OCI-LY7 (cell line): ENCODE data around the gene PDE6H. TPM values are rescaled to one million over a fixed set of nuclear protein-coding genes. Genes with fewer than 3 reads are reported as not detected.

Experiments used
- BruUV-seq: library from RNA; stranded (reverse); fragments of 400-500 nt; replicated peaks from 2 replicates; lab custom pipeline; 2021; lab: Mats Ljungman, UMichigan
- CTCF ChIA-PET: fragments of 300-600 bp; sonication (Branson Sonifier 250); formaldehyde crosslinking; loops from one replicate; lab custom pipeline; 2022; ENCODE audit warnings: antibody characterized with exemption; ENCODE audit not compliant: unreplicated experiment; lab: Charles Lee
- POLR2A ChIA-PET: fragments of 300-600 bp; sonication (Branson Sonifier 250); formaldehyde crosslinking; loops from one replicate; lab custom pipeline; 2022; ENCODE audit warnings: antibody characterized with exemption; lab: Charles Lee
- DNase-seq: peaks from one replicate; pipeline ENCODE4 v3.0.0-alpha.2; 2015; ENCODE audit warnings: low spot score
- H2AFZ ChIP-seq: fragments of 200-600 bp; sonication (generic), shearing (Covaris generic); 2 replicates; pipeline ENCODE4 v1.6.1; 2014; ENCODE audit warnings: mild to moderate bottlenecking, antibody characterized with exemption, low read length, moderate library complexity
- H3K27ac ChIP-seq: fragments of 200-600 bp; sonication (generic); 2 replicates; pipeline ENCODE4 v1.5.1; 2014; ENCODE audit warnings: mixed run types, low read depth, mild to moderate bottlenecking, moderate library complexity, low read length, inconsistent platforms; ENCODE audit not compliant: poor library complexity, severe bottlenecking
- H3K36me3 ChIP-seq: fragments of 200-600 bp; sonication (generic); 2 replicates; pipeline ENCODE4 v1.6.1; 2014; ENCODE audit warnings: mild to moderate bottlenecking, antibody characterized with exemption, low read length, moderate library complexity, mixed read lengths; ENCODE audit not compliant: insufficient read depth
- H3K4me1 ChIP-seq: fragments of 200-600 bp; sonication (generic); 2 replicates; pipeline ENCODE4 v1.5.1; 2014; ENCODE audit warnings: mild to moderate bottlenecking, low read length; ENCODE audit not compliant: insufficient read depth, poor library complexity, severe bottlenecking
- H3K4me2 ChIP-seq: fragments of 200-600 bp; sonication (generic); 2 replicates; pipeline ENCODE4 v1.6.1; 2014; ENCODE audit warnings: mild to moderate bottlenecking, low read length
- H3K4me3 ChIP-seq: fragments of 200-600 bp; sonication (generic); 2 replicates; pipeline ENCODE4 v1.5.1; 2014; ENCODE audit warnings: mild to moderate bottlenecking, low read depth, low read length; ENCODE audit not compliant: poor library complexity, severe bottlenecking
- H3K79me2 ChIP-seq: fragments of 200-600 bp; sonication (generic); 2 replicates; pipeline ENCODE4 v1.6.1; 2016; ENCODE audit warnings: low read depth, mild to moderate bottlenecking, low read length, moderate library complexity, mixed read lengths; ENCODE audit not compliant: insufficient read depth
- H3K9me2 ChIP-seq: fragments of 200-600 bp; sonication (generic); 2 replicates; pipeline ENCODE4 v1.6.1; 2016; ENCODE audit warnings: mild to moderate bottlenecking, low read length, mixed read lengths; ENCODE audit not compliant: insufficient read depth
- H3K9me3 ChIP-seq: fragments of 200-600 bp; sonication (generic); 2 replicates; pipeline ENCODE4 v1.6.1; 2014; ENCODE audit warnings: mild to moderate bottlenecking, mixed run types, low read length, mixed read lengths
- H4K20me1 ChIP-seq: fragments of 200-600 bp; sonication (generic); 2 replicates; pipeline ENCODE4 v1.6.1; 2014; ENCODE audit warnings: mild to moderate bottlenecking, antibody characterized with exemption, low read length, moderate library complexity, mixed read lengths; ENCODE audit not compliant: insufficient read depth
- CTCF ChIP-seq: fragments of 200-600 bp; sonication (generic); conservative IDR thresholded peaks from 2 replicates; pipeline ENCODE4 v1.5.1; 2014; ENCODE audit warnings: mild to moderate bottlenecking, antibody characterized with exemption, low read length, moderate library complexity, mixed read lengths
- EZH2phosphoT487 ChIP-seq: fragments of 200-600 bp; sonication (generic); IDR thresholded peaks from 2 replicates; pipeline ENCODE4 v1.6.1; 2018; ENCODE audit warnings: low read depth, borderline replicate concordance, mild to moderate bottlenecking, mixed run types, antibody characterized with exemption, low read length, moderate library complexity, mixed read lengths
- intact Hi-C: fragments of 100-400 bp; cut with micrococcal nuclease; formaldehyde crosslinking; loops from one replicate; pipeline ENCODE4 v1.10.0; 2022; ENCODE audit not compliant: unreplicated experiment
- total RNA-seq, 2 experiments: library from RNA; depleted of rRNA in 1 of 2; stranded (reverse); fragments of >200 nt in 1 of 2; shearing (Covaris generic) in 1 of 2; gene quantifications; 2 replicates each; pipeline ENCODE4 v1.2.3, GENCODE V29; 2014 to 2022

Gene PDE6H
- total RNA-seq, 2 experiments from 2014 or later, result not detected

- no TSS peak for BruUV-seq
- TF ChIP-seq CTCF (no peak), EZH2phosphoT487 (no peak)
- ChIA-PET CTCF (no interaction called here), POLR2A (interaction anchor here (0.6 to 1.2 kb wide), 4 partner anchors 10 to 665 kb away, joined by 3 to 7 read pairs (median 3); partner anchors contain the start of gene ARHGDIB)
- Histone ChIP-seq H3K4me3 (peak overlapping the region; percentile 72), H2AFZ (no peak overlapping the region), H3K79me2 (peaks cover 98% of the 10 kb centered on the region), H4K20me1 (peaks cover 36% of the 10 kb centered on the region), H3K9me2 (no peaks in the 10 kb centered on the region), H3K4me2 (peak overlapping the region; percentile 94), H3K36me3 (peaks cover 86% of the 10 kb centered on the region), H3K4me1 (peaks cover 93% of the 10 kb centered on the region), H3K9me3 (no peaks in the 10 kb centered on the region), H3K27ac (peak overlapping the region; percentile 34)
- DNase-seq, result no peak
- intact Hi-C loops, result loop anchor here (10.0 kb wide), 3 partner anchors 547 to 933 kb away; partner anchors contain the start of gene STRAP
Observed at GRCh38 chr12:14951851-14952250, 21.0 kb upstream of the PDE6H start.

GRCh38 chr12:14952299-14952921 is 20.4 kb upstream of the PDE6H start:
- H3K27ac ChIP-seq, result peak overlapping the region; percentile 97
- peaks cover 99% of the 10 kb centered on the region for H3K4me1 ChIP-seq
- peak overlapping the region; percentile 94 for H3K4me2 ChIP-seq
- peak overlapping the region; percentile 72 for H3K4me3 ChIP-seq
- peak; percentile 77 for DNase-seq
- no peaks in the 10 kb centered on the region for H3K9me3 ChIP-seq
- peaks cover 42% of the 10 kb centered on the region for H4K20me1 ChIP-seq
- H3K9me2 ChIP-seq, result no peaks in the 10 kb centered on the region
- H3K79me2 ChIP-seq, result peaks cover 98% of the 10 kb centered on the region
- intact Hi-C loops, result loop anchor here (10.0 kb wide), 3 partner anchors 548 to 932 kb away; partner anchors contain the start of gene STRAP
- CTCF ChIA-PET, result no interaction called here
- no peak for TF ChIP-seq CTCF
- TF ChIP-seq EZH2phosphoT487, result no peak
- BruUV-seq, result no TSS peak
- POLR2A ChIA-PET, result interaction anchor here (0.6 to 1.2 kb wide), 4 partner anchors 10 to 666 kb away, joined by 3 to 7 read pairs (median 3); partner anchors contain the start of gene ARHGDIB
- no peak overlapping the region for H2AFZ ChIP-seq
- H3K36me3 ChIP-seq, result peaks cover 86% of the 10 kb centered on the region

GRCh38 chr12:14953752-14954151 is 19.1 kb upstream of the PDE6H start:
- Histone ChIP-seq H3K79me2 (peaks cover 100% of the 10 kb centered on the region), H3K4me3 (peak overlapping the region; percentile 72), H3K27ac (peak overlapping the region; percentile 97), H3K36me3 (peaks cover 86% of the 10 kb centered on the region), H3K9me3 (no peaks in the 10 kb centered on the region), H3K4me2 (peak overlapping the region; percentile 94), H3K9me2 (no peaks in the 10 kb centered on the region), H2AFZ (no peak overlapping the region), H4K20me1 (peaks cover 52% of the 10 kb centered on the region), H3K4me1 (peaks cover 98% of the 10 kb centered on the region)
- no peak for DNase-seq
- TF ChIP-seq EZH2phosphoT487, result no peak
- TF ChIP-seq CTCF, result no peak
- ChIA-PET POLR2A (interaction anchor here (0.6 to 1.2 kb wide), 6 partner anchors 9 to 183 kb away, joined by 3 to 4 read pairs (median 3); a partner anchor contains a TSS), CTCF (interaction anchor here (0.6 kb wide), 1 partner anchor 179 kb away, joined by 3 read pairs; a partner anchor contains a TSS)
- no TSS peak for BruUV-seq
- intact Hi-C loops, result loop anchor here (10.0 kb wide), 3 partner anchors 549 to 931 kb away; partner anchors contain the start of gene STRAP
